Keratinocyte (primary cell): ENCODE results near the gene LASP1NB.

ENCODE experiments used
- EZH2 ChIP-seq: IDR thresholded peaks from one replicate; pipeline ENCODE4 v1.6.1; 2012; ENCODE audit warnings: inconsistent platforms, mild to moderate bottlenecking, low read length, moderate library complexity
- TF ChIP-seq, protein P1 (sequence below), 3 experiments: IDR thresholded peaks in 1 of 3; conservative IDR thresholded peaks in 1 of 3; optimal IDR thresholded peaks in 1 of 3; 2 replicates in 2 of 3; 3 replicates in 1 of 3; pipeline versions ENCODE3 to v1.5.1; 2011; ENCODE audit warnings: low read length in 3 of 3, mild to moderate bottlenecking in 3 of 3, moderate library complexity in 2 of 3, control low read depth in 1 of 3, inconsistent platforms in 1 of 3; ENCODE audit not compliant: insufficient read depth in 2 of 3; ENCODE audit errors: extremely low read depth in 1 of 3

DNA sequence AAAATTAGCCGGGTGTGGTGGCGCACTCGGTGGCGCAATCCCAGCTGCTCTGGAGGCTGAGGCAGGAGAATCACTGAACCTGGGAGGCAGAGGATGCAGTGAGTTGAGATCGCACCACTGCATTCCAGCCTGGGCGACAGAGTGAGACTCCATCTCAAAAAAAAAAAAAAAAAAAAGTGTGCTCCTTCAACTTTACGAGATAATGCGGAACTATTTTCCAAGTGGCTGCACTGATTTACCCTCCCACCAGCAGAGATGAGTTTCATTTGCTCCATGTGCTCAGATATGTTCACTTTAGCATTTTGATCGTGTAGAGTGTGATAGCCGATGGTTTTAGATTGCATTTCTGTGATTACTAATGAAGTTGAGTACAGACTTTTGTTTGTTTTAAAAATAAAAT, 20.0 kb upstream of the LASP1NB start:
- TF ChIP-seq, protein P1, sequence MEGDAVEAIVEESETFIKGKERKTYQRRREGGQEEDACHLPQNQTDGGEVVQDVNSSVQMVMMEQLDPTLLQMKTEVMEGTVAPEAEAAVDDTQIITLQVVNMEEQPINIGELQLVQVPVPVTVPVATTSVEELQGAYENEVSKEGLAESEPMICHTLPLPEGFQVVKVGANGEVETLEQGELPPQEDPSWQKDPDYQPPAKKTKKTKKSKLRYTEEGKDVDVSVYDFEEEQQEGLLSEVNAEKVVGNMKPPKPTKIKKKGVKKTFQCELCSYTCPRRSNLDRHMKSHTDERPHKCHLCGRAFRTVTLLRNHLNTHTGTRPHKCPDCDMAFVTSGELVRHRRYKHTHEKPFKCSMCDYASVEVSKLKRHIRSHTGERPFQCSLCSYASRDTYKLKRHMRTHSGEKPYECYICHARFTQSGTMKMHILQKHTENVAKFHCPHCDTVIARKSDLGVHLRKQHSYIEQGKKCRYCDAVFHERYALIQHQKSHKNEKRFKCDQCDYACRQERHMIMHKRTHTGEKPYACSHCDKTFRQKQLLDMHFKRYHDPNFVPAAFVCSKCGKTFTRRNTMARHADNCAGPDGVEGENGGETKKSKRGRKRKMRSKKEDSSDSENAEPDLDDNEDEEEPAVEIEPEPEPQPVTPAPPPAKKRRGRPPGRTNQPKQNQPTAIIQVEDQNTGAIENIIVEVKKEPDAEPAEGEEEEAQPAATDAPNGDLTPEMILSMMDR (optimal IDR thresholded peaks at IDR 0.05 in 1 of 3, IDR thresholded peaks at IDR 0.05 in 1 of 3, conservative IDR thresholded peaks at IDR 0.05 in 1 of 3; ENCODE audit: extremely low read depth in 1 of 3, insufficient read depth in 2 of 3, low read length in 3 of 3), result no peak
- no peak for TF ChIP-seq EZH2
